DMS53 treated with DMSO at 0.1 percent for 48 hours (cell line): Measurements from ENCODE around the gene COL1A2.

Experiments
- DNase-seq: peaks from one replicate; lab custom pipeline; 2025; ENCODE audit not compliant: unreplicated experiment; lab: John Stamatoyannopoulos, UW

Gene COL1A2

GRCh38 chr7:94382132-94382531, 12.6 kb upstream of the COL1A2 start:
- no peak for DNase-seq

GRCh38 chr7:94382746-94383145, 11.9 kb upstream of the COL1A2 start:
- DNase-seq: peak; percentile 22

- no peak for DNase-seq
These were observed 10.4 kb upstream of the COL1A2 start for GRCh38 chr7:94384315-94384714.

GRCh38 chr7:94386416-94386815, 8.3 kb upstream of the COL1A2 start:
- DNase-seq: no peak

- DNase-seq: no peak
These were observed 6.2 kb upstream of the COL1A2 start for GRCh38 chr7:94388540-94388939.

- no peak for DNase-seq
These were observed 5.3 kb upstream of the COL1A2 start for GRCh38 chr7:94389381-94389780.

GRCh38 chr7:94391726-94392392, 2.8 kb upstream of the COL1A2 start:
- DNase-seq: no peak

GRCh38 chr7:94392393-94392786, 2.3 kb upstream of the COL1A2 start:
- DNase-seq: no peak

GRCh38 chr7:94393246-94394108, 1.2 kb upstream of the COL1A2 start:
- DNase-seq: no peak

- DNase-seq: no peak
These were observed 622 bp upstream of the COL1A2 start for GRCh38 chr7:94394109-94394436.

GRCh38 chr7:94395141-94396036, 694 bp downstream of the COL1A2 start:
- peak; percentile 86 for DNase-seq

- no peak for DNase-seq
These were observed 1.3 kb downstream of the COL1A2 start for GRCh38 chr7:94396037-94396431.

GRCh38 chr7:94396596-94396995, 1.9 kb downstream of the COL1A2 start:
- no peak for DNase-seq

- no peak for DNase-seq
These were observed 3.0 kb downstream of the COL1A2 start for GRCh38 chr7:94397722-94398121.

- DNase-seq: no peak
These were observed 4.1 kb downstream of the COL1A2 start for GRCh38 chr7:94398841-94399240.

- no peak for DNase-seq
These were observed 5.3 kb downstream of the COL1A2 start for GRCh38 chr7:94400022-94400421.

GRCh38 chr7:94400643-94401427, 6.1 kb downstream of the COL1A2 start:
- DNase-seq: no peak

- no peak for DNase-seq
These were observed 6.7 kb downstream of the COL1A2 start for GRCh38 chr7:94401428-94401814.

- no peak for DNase-seq
These were observed 8.9 kb downstream of the COL1A2 start for GRCh38 chr7:94403546-94403945.

- DNase-seq: no peak
These were observed 10.8 kb downstream of the COL1A2 start for GRCh38 chr7:94405506-94405905.

GRCh38 chr7:94406696-94407095, 12.0 kb downstream of the COL1A2 start:
- DNase-seq: no peak
